NCI-H1048 (cell line): ENCODE data around the gene ELF3.
"Not testable (repeated sequence)": the region's sequence is repeated elsewhere in the genome, so short reads cannot be mapped to it uniquely, and the experiment has no call there.

ENCODE experiments used
- DNase-seq: peaks from one replicate; lab custom pipeline; 2025; lab: John Stamatoyannopoulos, UW

Gene ELF3

GRCh38 chr1:202010180-202011015 lies at the start of gene ELF3:
Gene ELF3 (plus strand): TSS chr1:202010587. CDS start chr1:202011137, 550 bp downstream.
- peak; percentile 87 for DNase-seq

- not testable (repeated sequence) for DNase-seq
These were observed 48.0 kb upstream of the ELF3 start for GRCh38 chr1:201962382-201962781.

DNA sequence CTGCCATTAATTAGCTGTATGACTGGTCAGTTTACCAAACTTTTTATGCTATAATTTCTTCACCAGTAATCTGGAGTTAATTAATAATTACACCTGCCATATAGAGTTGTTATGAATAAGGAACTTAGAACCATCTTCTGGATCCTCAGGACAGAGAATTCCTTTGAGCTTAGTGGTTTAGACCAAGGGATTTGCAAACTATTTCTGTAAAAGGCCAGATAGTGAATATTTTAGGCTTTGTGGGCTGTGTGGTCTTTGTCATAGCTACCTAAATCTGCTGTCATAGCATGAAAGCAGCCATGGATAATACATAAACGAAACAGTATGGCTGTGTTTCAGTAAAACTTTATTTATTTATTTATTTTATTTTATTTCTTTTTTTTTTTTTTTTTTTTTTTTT lies 46.1 kb upstream of the ELF3 start:
- DNase-seq, result no peak

DNA sequence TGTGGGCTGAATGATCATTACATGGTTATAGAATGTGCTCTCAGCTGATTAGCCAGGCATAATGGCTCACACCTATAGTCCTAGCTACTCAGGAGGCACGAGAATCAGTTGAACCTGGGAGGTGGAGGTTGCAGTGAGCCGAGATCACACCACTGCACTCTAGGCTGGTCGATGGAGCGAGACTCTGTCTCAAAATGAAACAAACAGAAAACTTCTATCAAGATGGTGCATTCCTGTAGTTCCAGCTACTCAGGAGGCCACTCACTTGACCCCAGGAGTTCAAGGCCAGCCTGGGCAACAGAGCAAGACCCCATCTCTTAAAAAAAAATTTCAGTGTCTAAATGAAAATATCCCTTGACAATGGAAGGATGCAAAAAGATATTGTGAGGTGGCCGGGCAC lies 44.2 kb upstream of the ELF3 start:
- no peak for DNase-seq

DNA sequence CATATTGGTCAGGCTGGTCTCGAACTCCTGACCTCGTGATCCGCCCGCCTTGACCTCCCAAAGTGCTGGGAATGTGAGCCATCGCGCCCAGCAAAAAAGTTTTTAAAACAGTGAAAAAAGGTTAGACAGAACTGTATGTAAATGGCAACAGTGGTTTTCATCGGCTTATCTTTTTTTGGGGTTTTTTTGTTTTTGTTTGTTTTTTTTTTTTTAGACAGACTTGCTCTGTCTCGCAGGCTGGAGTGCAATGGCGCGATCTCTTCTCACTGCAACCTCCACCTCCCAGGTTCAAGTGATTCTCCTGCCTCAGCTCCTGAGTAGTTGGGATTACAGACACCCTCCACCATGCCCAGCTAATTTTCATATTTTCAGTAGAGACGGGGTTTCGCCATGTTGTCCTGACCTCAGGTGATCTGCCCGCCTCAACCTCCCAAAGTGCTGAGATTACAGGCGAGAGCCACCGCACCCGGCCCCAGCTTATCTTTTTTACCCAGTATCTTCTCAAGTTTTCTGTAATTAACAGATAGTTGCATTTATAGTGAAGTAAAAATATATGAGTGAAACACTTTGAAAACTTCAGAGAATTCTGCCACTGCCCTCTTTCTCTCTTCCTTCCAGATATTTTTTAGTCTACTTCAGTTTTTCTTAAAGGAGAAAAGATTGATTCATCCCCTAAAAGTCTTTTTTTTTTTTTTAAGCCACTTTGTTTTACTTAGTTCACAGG lies 42.0 kb upstream of the ELF3 start:
- DNase-seq, result no peak

- DNase-seq, result no peak
These were observed 39.8 kb upstream of the ELF3 start for GRCh38 chr1:201970334-201971159.

DNA sequence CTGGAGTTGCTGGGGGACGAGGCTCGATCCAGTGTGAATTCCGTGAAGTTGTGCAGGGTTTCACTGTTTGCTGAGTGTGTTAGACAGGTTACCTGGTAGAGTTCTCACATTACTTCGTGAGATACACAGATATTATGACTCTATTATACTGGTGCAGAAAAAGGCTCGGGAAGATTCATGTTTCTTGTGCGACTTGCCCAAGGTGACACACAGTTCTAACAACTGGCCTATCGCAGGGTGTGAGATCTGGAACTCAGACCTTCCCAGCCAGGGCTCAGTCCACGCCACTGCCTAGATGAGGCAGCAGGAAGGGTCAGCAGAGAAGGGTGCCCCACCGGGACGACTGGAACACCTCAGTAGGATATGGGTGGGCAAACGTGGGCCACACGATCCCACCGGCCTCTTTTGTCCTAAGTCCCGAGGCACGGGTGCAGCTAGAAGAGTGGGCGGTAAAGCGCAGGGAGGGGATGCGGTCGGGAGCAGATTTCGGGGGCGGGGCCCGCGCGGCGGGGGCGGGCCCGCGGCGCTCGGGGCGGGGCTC lies 28.2 kb upstream of the ELF3 start:
- DNase-seq, result no peak

DNA sequence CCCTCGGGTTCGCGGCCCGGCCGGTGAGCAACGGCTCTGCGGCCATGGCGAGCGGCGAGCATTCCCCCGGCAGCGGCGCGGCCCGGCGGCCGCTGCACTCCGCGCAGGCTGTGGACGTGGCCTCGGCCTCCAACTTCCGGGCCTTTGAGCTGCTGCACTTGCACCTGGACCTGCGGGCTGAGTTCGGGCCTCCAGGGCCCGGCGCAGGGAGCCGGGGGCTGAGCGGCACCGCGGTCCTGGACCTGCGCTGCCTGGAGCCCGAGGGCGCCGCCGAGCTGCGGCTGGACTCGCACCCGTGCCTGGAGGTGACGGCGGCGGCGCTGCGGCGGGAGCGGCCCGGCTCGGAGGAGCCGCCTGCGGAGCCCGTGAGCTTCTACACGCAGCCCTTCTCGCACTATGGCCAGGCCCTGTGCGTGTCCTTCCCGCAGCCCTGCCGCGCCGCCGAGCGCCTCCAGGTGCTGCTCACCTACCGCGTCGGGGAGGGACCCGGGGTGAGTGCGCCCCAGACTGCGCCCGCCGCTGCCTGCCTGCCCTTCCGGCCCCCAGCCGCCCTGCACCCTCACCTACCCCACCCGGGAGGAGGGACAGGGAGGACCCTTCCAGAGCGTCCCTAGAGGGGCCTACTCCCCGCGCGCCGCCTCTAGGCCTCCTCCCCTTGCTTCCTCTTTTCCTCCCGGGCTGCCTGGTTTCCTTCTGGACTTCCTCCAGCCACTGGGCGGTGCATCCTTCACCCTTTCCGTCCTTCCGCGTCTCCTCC lies 27.6 kb upstream of the ELF3 start, which contains the start of gene RNPEP:
TSS of gene RNPEP (plus strand) at position 26 of the 757 bp plus-strand sequence. CDS start at position 45, 19 bp downstream.
- no peak for DNase-seq

- no peak for DNase-seq
These were observed 27.0 kb upstream of the ELF3 start for GRCh38 chr1:201983380-201983805.

- no peak for DNase-seq
These were observed 25.9 kb upstream of the ELF3 start for GRCh38 chr1:201984446-201984845.

DNA sequence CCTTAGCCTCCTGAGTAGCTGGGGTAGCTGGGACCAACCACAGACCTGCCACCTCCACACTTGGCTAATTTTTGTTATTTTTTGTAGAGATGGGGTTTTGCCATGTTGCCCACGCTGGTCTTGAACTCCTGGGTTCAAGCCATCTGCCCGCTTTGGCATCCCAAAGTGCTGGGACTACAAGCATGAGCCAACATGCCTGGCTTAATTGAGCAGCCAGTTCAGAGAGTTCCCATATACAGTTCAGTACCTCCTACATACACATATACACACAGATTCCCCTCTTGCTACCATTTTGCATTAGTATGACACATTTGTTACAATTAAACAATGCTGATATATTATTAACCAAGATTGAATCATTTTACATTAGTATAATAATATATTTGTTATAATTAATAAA lies 25.0 kb upstream of the ELF3 start:
- no peak for DNase-seq

DNA sequence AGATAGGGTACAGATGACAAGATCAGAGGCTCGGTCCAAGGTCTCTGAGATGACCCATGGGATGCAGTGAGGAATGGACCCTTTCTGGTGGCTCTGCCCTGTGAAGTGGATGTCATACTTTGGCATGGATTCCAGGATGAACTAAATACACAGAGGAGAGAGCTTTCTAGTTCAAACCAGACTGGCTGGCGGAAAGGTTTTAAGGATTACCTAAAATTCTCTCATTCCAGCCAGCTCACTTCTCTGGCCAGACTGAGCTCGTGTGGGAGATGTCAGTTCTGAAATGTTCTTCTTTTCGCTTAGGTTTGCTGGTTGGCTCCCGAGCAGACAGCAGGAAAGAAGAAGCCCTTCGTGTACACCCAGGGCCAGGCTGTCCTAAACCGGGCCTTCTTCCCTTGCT lies 21.8 kb upstream of the ELF3 start:
- DNase-seq, result no peak

DNA sequence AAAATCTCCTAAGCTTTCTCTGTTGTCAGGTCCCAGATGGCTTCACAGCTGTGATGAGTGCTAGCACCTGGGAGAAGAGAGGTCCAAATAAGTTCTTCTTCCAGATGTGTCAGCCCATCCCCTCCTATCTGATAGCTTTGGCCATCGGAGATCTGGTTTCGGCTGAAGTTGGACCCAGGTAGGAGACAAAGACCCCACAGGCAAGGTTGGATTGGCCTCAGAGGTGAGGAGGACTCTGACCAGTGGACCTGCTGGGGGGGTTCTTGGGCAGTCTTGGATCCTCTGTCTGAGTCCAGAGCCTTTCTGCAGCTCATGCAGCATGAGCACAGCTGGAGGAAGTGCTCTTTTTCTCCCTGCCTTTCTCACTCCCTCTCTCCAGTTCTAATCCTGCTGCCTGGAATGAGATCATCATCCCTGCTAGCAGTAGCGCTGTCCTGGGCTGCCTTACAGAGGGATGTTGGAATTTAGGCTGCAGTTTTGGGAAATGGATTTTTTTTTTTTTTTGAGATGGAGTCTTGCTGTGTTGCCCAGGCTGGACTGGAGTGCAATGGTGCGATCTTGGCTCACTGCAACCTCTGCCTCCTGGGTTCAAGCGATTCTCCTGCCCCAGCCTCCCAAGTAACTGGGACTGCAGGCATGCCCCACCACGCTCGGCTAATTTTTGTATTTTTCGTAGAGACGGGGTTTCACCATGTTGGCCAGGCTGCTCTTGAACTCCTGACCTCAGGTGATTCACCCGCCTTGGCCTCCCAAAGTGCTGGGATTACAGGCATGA lies 20.8 kb upstream of the ELF3 start:
- DNase-seq, result no peak

DNA sequence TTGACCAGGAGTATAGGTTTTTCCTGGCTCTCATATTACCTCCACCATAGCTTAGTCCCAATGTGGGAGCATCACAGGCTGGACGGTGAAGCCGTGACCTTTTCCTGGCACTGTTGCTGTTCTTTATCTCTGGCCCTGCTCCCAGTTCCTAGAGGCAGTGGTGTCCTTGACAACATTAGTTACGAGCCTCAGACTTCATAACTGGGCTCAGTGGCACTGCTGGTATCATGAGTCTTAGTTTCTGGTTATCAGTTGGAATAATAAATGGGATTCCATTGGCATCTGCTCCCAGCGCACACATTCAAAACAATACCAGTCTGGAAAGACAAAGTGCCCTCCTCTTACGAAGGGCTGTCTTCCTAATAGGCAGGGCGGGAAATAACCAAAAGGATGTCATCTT lies 20.0 kb upstream of the ELF3 start:
- no peak for DNase-seq

GRCh38 chr1:201999625-202000238 lies 10.7 kb upstream of the ELF3 start:
- peak; percentile 60 for DNase-seq

GRCh38 chr1:202002507-202002906 lies 7.9 kb upstream of the ELF3 start:
- DNase-seq, result no peak

DNA sequence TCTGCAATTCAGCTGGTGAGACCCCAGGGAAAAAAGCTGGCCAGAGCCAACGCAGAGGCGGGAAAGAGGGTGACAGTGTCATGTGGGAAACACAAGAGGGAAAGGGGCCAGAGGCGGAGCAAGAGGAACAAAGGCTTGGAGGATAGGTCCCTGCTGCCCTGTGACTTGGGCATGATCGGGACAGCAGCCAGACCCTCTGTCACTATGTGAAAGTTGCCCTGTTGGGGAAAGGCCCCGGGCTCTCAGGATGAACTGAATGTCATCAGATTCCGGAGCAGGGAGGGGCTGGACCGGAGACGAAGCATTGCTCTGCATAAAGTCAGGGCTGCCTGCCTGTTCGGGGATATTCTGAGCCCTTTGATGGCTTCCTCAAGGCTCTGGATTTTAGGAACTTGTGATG lies 5.7 kb upstream of the ELF3 start:
- DNase-seq, result no peak

- no peak for DNase-seq
These were observed 4.4 kb upstream of the ELF3 start for GRCh38 chr1:202005958-202006357.

DNA sequence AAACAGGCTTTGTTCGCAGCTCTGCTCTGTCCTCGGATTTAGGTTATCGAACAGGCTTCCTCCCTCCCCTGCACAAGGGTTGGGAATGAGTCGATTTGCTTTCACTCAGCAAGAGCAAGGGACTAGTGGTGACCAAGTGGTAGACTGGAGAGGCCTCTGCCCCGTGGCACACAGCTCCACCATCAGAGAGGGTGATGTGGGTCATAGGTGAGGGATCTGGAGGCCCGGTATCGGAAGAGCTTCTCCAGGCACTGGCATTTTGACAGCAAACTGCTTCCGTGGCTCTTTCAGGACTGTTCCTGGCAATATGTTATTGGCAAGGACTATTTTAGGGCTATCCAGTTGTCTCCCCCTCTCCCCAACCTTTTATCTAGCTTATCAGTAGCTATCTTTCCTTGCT lies 3.1 kb upstream of the ELF3 start:
- DNase-seq, result no peak
